GOT3 (cell line): ENCODE results near the gene CRB2.

ENCODE experiments used
- DNase-seq: peaks from one replicate; lab custom pipeline; 2025; ENCODE audit warnings: mixed read lengths; lab: John Stamatoyannopoulos, UW

CRB2 gene

GRCh38 chr9:123406691-123407216, 50.8 kb downstream of the CRB2 start:
- DNase-seq = no peak

- DNase-seq = no peak
Measured at GRCh38 chr9:123407217-123407851, 51.3 kb downstream of the CRB2 start.

GRCh38 chr9:123408313-123409262, 52.6 kb downstream of the CRB2 start:
- DNase-seq = no peak

- DNase-seq = no peak
Measured at GRCh38 chr9:123410281-123410910, 54.4 kb downstream of the CRB2 start.

GRCh38 chr9:123411191-123411590, 55.2 kb downstream of the CRB2 start:
- DNase-seq = no peak

GRCh38 chr9:123411636-123412035, 55.6 kb downstream of the CRB2 start:
- no peak for DNase-seq

- DNase-seq = no peak
Measured at GRCh38 chr9:123412171-123412820, 56.3 kb downstream of the CRB2 start.

GRCh38 chr9:123414204-123414603, 58.2 kb downstream of the CRB2 start:
- no peak for DNase-seq

- DNase-seq = no peak
Measured at GRCh38 chr9:123414936-123415930, 59.2 kb downstream of the CRB2 start.

GRCh38 chr9:123416176-123416575, 60.2 kb downstream of the CRB2 start:
- DNase-seq = no peak

- no peak for DNase-seq
Measured at GRCh38 chr9:123417289-123418051, 61.5 kb downstream of the CRB2 start.

- DNase-seq = no peak
Measured at GRCh38 chr9:123418052-123418430, 62.0 kb downstream of the CRB2 start.

- DNase-seq = no peak
Measured at GRCh38 chr9:123418506-123418905, 62.5 kb downstream of the CRB2 start.

- no peak for DNase-seq
Measured at GRCh38 chr9:123419091-123419490, 63.1 kb downstream of the CRB2 start.

- no peak for DNase-seq
Measured at GRCh38 chr9:123419721-123420591, 64.0 kb downstream of the CRB2 start.

GRCh38 chr9:123420592-123421111, 64.7 kb downstream of the CRB2 start:
- no peak for DNase-seq

- no peak for DNase-seq
Measured at GRCh38 chr9:123421186-123421585, 65.2 kb downstream of the CRB2 start.

- no peak for DNase-seq
Measured at GRCh38 chr9:123421801-123422455, 65.9 kb downstream of the CRB2 start.
